ENCODE results near the gene STAB2. TPM values are rescaled to one million over a fixed set of nuclear protein-coding genes. Genes with fewer than 3 reads are reported as not detected.

The STAB2 gene
- total and polyA plus RNA-seq, 4 donors: 3.4 to 42.6 (median 16.6) TPM

DNA sequence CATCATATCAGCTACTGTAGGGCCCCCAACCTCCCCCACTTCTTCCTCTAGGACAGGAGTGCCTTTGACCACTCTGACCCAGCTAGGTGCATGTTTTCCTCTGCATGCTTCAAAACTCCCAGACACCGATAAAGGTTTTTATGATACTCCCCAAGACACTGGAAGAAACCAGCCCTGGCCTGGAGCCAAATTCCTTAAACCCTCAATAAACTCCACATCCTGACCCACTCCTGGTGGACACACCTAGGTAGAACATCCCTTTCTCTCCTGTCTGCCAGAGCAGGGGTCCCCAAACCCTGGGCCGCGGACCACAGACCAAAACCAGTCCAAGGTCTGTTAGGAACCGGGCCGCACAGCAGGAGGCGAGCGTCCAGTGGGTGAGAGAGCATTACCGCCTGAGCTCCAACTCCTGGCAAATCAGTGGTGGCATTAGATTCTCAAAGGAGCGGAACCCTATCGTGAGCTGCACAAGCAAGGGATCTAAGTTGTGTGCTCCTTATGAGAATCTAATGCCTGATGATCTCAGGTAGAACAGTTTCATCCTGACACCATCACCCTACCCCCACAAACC, 204.4 kb downstream of the STAB2 start (continued):
- TF ChIP-seq, protein P1, sequence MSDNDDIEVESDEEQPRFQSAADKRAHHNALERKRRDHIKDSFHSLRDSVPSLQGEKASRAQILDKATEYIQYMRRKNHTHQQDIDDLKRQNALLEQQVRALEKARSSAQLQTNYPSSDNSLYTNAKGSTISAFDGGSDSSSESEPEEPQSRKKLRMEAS (IDR thresholded peaks at IDR 0.05): no peak
- TF ChIP-seq RAD21 (IDR thresholded peaks at IDR 0.05) (no peak), SP1 (IDR thresholded peaks at IDR 0.05) (no peak)
- TF ChIP-seq, protein P2, sequence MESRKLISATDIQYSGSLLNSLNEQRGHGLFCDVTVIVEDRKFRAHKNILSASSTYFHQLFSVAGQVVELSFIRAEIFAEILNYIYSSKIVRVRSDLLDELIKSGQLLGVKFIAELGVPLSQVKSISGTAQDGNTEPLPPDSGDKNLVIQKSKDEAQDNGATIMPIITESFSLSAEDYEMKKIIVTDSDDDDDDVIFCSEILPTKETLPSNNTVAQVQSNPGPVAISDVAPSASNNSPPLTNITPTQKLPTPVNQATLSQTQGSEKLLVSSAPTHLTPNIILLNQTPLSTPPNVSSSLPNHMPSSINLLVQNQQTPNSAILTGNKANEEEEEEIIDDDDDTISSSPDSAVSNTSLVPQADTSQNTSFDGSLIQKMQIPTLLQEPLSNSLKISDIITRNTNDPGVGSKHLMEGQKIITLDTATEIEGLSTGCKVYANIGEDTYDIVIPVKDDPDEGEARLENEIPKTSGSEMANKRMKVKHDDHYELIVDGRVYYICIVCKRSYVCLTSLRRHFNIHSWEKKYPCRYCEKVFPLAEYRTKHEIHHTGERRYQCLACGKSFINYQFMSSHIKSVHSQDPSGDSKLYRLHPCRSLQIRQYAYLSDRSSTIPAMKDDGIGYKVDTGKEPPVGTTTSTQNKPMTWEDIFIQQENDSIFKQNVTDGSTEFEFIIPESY (IDR thresholded peaks at IDR 0.05): no peak

DNA sequence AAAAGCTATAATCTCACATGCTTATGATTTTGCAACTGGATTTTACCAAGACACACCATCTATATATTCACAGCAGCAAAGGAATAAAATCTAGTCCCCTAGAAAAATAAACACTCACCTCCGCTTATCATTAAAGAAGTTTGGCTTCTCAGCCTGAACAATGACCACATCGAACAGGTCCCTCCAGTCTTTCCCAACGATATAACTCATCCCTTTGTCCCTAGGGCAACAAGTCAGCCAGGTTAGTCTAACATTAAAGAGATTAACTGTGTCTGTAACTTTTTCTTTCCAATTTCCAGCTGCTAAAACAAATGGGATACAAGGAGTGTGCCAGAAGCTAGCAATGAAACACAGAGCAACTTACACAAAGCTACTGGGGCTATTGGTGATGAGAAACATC, 206.0 kb downstream of the STAB2 start:
- no peak for DNase-seq (ENCODE audit: low spot score)
- no peak overlapping the region for H3K4me3 ChIP-seq (ENCODE audit: low read depth in 1 of 3, low read length in 3 of 3)
- H3K36me3 ChIP-seq (ENCODE audit: control insufficient read depth in 4 of 4, insufficient read depth in 3 of 4, low read depth in 1 of 4, low read length in 3 of 4): peaks cover 4 to 22% (median 15%) of the 10 kb centered on the region in 4 donors
- TF ChIP-seq, protein P2 (IDR thresholded peaks at IDR 0.05): no peak
- TF ChIP-seq, protein P3, sequence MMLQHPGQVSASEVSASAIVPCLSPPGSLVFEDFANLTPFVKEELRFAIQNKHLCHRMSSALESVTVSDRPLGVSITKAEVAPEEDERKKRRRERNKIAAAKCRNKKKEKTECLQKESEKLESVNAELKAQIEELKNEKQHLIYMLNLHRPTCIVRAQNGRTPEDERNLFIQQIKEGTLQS (IDR thresholded peaks at IDR 0.05): no peak
- TF ChIP-seq TAF1 (conservative IDR thresholded peaks at IDR 0.05) (no peak), RXRA (IDR thresholded peaks at IDR 0.05) (no peak), JUND (IDR thresholded peaks at IDR 0.05) (no peak), RAD21 (IDR thresholded peaks at IDR 0.05) (no peak), YY1 (IDR thresholded peaks at IDR 0.05) (no peak), NR2F2 (IDR thresholded peaks at IDR 0.05) (no peak), GABPA (IDR thresholded peaks at IDR 0.05 in 1 of 2, conservative IDR thresholded peaks at IDR 0.05 in 1 of 2) (no peak), HNF4G (IDR thresholded peaks at IDR 0.05) (no peak), EGR1 (IDR thresholded peaks at IDR 0.05; ENCODE audit: low read depth in 2 of 2) (no peak), HNF4A (conservative IDR thresholded peaks at IDR 0.05) (no peak)
- TF ChIP-seq, protein P4, sequence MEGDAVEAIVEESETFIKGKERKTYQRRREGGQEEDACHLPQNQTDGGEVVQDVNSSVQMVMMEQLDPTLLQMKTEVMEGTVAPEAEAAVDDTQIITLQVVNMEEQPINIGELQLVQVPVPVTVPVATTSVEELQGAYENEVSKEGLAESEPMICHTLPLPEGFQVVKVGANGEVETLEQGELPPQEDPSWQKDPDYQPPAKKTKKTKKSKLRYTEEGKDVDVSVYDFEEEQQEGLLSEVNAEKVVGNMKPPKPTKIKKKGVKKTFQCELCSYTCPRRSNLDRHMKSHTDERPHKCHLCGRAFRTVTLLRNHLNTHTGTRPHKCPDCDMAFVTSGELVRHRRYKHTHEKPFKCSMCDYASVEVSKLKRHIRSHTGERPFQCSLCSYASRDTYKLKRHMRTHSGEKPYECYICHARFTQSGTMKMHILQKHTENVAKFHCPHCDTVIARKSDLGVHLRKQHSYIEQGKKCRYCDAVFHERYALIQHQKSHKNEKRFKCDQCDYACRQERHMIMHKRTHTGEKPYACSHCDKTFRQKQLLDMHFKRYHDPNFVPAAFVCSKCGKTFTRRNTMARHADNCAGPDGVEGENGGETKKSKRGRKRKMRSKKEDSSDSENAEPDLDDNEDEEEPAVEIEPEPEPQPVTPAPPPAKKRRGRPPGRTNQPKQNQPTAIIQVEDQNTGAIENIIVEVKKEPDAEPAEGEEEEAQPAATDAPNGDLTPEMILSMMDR (IDR thresholded peaks at IDR 0.05; ENCODE audit: low read depth, low read length, missing input control): no peak
- TF ChIP-seq, protein P5, sequence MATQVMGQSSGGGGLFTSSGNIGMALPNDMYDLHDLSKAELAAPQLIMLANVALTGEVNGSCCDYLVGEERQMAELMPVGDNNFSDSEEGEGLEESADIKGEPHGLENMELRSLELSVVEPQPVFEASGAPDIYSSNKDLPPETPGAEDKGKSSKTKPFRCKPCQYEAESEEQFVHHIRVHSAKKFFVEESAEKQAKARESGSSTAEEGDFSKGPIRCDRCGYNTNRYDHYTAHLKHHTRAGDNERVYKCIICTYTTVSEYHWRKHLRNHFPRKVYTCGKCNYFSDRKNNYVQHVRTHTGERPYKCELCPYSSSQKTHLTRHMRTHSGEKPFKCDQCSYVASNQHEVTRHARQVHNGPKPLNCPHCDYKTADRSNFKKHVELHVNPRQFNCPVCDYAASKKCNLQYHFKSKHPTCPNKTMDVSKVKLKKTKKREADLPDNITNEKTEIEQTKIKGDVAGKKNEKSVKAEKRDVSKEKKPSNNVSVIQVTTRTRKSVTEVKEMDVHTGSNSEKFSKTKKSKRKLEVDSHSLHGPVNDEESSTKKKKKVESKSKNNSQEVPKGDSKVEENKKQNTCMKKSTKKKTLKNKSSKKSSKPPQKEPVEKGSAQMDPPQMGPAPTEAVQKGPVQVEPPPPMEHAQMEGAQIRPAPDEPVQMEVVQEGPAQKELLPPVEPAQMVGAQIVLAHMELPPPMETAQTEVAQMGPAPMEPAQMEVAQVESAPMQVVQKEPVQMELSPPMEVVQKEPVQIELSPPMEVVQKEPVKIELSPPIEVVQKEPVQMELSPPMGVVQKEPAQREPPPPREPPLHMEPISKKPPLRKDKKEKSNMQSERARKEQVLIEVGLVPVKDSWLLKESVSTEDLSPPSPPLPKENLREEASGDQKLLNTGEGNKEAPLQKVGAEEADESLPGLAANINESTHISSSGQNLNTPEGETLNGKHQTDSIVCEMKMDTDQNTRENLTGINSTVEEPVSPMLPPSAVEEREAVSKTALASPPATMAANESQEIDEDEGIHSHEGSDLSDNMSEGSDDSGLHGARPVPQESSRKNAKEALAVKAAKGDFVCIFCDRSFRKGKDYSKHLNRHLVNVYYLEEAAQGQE (IDR thresholded peaks at IDR 0.05): no peak
- TF ChIP-seq, protein P1 (IDR thresholded peaks at IDR 0.05): no peak
- WGBS: 51% methylated on average over 3 of the region's 3 CpGs
- H3K27ac ChIP-seq (ENCODE audit: low read depth in 1 of 2, low read length in 2 of 2): no peak overlapping the region
- no peaks in the 10 kb centered on the region for H3K27me3 ChIP-seq (ENCODE audit: control insufficient read depth in 4 of 4, insufficient read depth in 4 of 4, low read length in 3 of 4)
- H3K4me1 ChIP-seq (ENCODE audit: control insufficient read depth in 4 of 4, insufficient read depth in 4 of 4, low read length in 3 of 4): no peaks in the 10 kb centered on the region
- H3K9me3 ChIP-seq (ENCODE audit: control insufficient read depth in 4 of 4, low read length in 3 of 4): no peaks in the 10 kb centered on the region
- H3K9ac ChIP-seq (ENCODE audit: low read depth in 1 of 2, low read length in 2 of 2): no peak overlapping the region

Measured in liver (tissue), 9 donors.